HUES6 (cell line): Measurements from ENCODE around the gene COL27A1.

Source experiments
- H3K27ac ChIP-seq: 2 replicates; pipeline ENCODE4 v1.7.0; 2013; ENCODE audit warnings: low read depth, mild to moderate bottlenecking, low read length, inconsistent platforms
- H3K27me3 ChIP-seq: 2 replicates; pipeline ENCODE4 v1.6.1; 2013; ENCODE audit warnings: low read length; ENCODE audit not compliant: control insufficient read depth, insufficient read depth
- H3K36me3 ChIP-seq: 2 replicates; pipeline ENCODE4 v1.6.1; 2013; ENCODE audit warnings: low read length; ENCODE audit not compliant: control insufficient read depth, insufficient read depth
- H3K4me1 ChIP-seq: 2 replicates; pipeline ENCODE4 v1.6.1; 2013; ENCODE audit warnings: low read length; ENCODE audit not compliant: control insufficient read depth, insufficient read depth
- H3K4me3 ChIP-seq: 2 replicates; pipeline ENCODE4 v1.5.1; 2013; ENCODE audit warnings: low read depth, low read length
- H3K9ac ChIP-seq: one replicate; pipeline ENCODE4 v1.6.1; 2013; ENCODE audit warnings: mild to moderate bottlenecking, low read length
- H3K9me3 ChIP-seq: 2 replicates; pipeline ENCODE4 v1.6.1; 2013; ENCODE audit warnings: low read depth, low read length; ENCODE audit not compliant: control insufficient read depth, insufficient read depth

Gene COL27A1

DNA sequence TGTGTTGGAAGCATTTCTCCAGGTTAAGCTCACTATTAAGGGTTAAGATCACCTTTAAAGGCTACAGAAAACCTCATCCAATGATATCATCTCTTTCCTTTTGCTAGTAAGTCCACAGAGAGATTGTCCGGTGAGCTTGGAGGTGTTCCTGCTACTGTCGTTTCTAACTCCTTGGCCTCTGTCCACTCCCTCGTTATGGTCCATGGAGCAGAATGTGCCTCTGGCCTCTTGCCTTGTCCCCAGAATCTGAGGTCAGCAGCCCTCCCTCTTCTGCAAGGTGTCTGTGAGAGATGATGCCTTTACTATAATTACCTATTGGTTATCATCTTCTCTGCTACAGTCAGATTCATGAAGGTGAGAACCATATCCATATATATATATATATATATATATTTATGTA, 189.4 kb downstream of the COL27A1 start:
- no peak overlapping the region for H3K4me3 ChIP-seq
- H3K4me1 ChIP-seq, result peaks cover 17% of the 10 kb centered on the region
- no peaks in the 10 kb centered on the region for H3K9me3 ChIP-seq
- H3K27me3 ChIP-seq, result no peaks in the 10 kb centered on the region
- H3K36me3 ChIP-seq, result peaks cover 79% of the 10 kb centered on the region
- H3K9ac ChIP-seq, result no peak overlapping the region
- H3K27ac ChIP-seq, result no peak overlapping the region

- Histone ChIP-seq H3K9me3 (no peaks in the 10 kb centered on the region), H3K27me3 (no peaks in the 10 kb centered on the region), H3K27ac (no peak overlapping the region), H3K4me3 (no peak overlapping the region), H3K36me3 (peaks cover 82% of the 10 kb centered on the region), H3K9ac (no peak overlapping the region), H3K4me1 (peaks cover 19% of the 10 kb centered on the region)
Observed at GRCh38 chr9:114345493-114346065, 190.2 kb downstream of the COL27A1 start.

DNA sequence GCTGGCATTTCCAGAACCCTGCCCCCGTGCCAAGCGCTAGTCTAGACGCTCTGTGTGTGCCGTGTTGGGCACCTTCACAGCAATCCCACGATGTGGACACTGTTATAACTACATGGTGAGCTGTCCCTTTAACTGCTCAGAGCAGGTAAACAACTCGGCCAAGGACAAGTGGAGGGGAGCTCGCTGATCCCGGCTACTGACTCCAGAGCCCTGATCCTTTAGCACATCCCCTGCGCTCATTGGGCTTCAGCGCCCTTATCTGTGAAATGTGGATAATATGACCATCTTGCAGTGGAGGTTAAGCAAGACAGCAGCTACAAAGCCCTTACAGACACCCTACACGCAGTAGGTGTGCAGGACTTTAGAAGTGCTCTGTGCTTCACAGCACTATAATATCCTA, 190.8 kb downstream of the COL27A1 start:
- Histone ChIP-seq H3K36me3 (peaks cover 81% of the 10 kb centered on the region), H3K4me3 (no peak overlapping the region), H3K9ac (no peak overlapping the region), H3K27ac (no peak overlapping the region), H3K27me3 (no peaks in the 10 kb centered on the region), H3K4me1 (peaks cover 19% of the 10 kb centered on the region), H3K9me3 (no peaks in the 10 kb centered on the region)

GRCh38 chr9:114347675-114348074, 192.3 kb downstream of the COL27A1 start:
- Histone ChIP-seq H3K27me3 (no peaks in the 10 kb centered on the region), H3K4me1 (peaks cover 19% of the 10 kb centered on the region), H3K4me3 (no peak overlapping the region), H3K9me3 (no peaks in the 10 kb centered on the region), H3K36me3 (peaks cover 74% of the 10 kb centered on the region), H3K9ac (no peak overlapping the region), H3K27ac (no peak overlapping the region)

GRCh38 chr9:114348261-114348905, 193.0 kb downstream of the COL27A1 start:
- Histone ChIP-seq H3K27ac (no peak overlapping the region), H3K27me3 (no peaks in the 10 kb centered on the region), H3K4me3 (no peak overlapping the region), H3K9me3 (no peaks in the 10 kb centered on the region), H3K4me1 (peaks cover 19% of the 10 kb centered on the region), H3K9ac (peak overlapping the region; percentile 31), H3K36me3 (peaks cover 67% of the 10 kb centered on the region)

DNA sequence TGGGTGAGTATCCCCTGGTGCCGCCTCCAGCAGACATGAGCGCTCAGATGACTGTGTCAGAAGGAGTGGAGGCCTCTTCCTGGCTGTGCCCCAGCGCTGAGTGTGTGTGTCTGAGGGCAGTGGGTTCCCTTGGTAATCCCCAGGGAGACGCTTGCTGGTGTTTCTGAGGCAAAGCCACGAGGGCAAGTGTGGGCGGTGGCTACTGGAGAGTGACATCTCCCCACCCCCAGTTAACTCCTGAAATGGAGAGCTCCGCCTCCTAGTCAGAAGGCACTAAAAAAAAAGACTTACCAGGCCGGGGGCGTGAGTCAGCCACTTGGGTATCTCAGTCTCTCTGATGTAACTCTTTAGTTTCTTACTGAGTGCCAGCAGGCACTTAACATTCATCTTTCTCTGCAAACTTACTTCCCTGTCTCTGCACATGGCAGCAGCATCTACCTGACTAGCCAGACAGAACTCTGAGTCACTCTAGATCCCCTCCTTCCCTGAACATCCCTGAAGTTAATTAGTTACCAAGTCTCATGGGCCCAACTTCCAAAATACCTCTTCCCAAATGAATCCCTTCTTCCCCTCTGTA, 193.7 kb downstream of the COL27A1 start:
- Histone ChIP-seq H3K4me3 (no peak overlapping the region), H3K9me3 (no peaks in the 10 kb centered on the region), H3K27ac (peak overlapping the region; percentile 78; the same call in 1 of the 2 replicates), H3K36me3 (peaks cover 65% of the 10 kb centered on the region), H3K27me3 (no peaks in the 10 kb centered on the region), H3K9ac (peak overlapping the region; percentile 41), H3K4me1 (peaks cover 19% of the 10 kb centered on the region)

DNA sequence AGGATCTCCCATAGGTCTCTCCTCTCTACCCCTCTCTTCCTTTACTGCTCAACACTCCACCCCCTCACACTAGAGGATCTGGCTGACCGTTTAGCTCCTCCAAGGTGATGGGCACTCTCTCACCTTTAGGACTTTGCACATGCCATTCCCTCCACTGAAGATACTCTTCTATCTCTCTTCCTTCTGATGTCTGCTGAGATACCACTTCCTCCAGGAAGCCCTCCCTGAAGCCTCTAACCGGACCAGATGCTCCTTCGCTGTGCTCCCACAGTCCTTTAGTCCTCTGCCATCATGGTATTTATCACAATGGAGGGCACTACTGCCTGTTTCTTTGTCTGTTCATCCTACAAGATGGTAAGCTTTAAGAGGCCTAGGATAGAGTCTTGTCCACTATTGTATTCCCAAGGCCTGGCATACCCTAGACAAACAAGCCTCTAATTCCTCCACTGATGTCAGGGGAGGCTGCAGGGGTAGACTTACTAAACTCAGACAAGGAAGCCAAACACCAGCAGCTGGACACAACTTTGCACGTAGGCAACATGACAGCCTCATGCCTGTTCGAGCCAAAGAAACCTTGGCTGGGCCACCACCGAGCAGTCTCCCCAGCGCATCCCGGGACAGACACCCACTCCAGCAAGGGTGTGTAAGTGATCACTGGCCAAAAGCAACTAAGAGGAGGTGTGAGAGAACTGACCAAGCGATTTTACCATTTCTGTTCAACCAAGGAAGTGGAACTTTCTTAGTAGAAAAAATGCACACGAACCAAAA, 194.6 kb downstream of the COL27A1 start:
- H3K9me3 ChIP-seq, result no peaks in the 10 kb centered on the region
- no peak overlapping the region for H3K4me3 ChIP-seq
- peaks cover 19% of the 10 kb centered on the region for H3K4me1 ChIP-seq
- H3K36me3 ChIP-seq, result peaks cover 57% of the 10 kb centered on the region
- H3K27me3 ChIP-seq, result no peaks in the 10 kb centered on the region
- peak overlapping the region; percentile 78; the same call in 1 of the 2 replicates for H3K27ac ChIP-seq
- peak overlapping the region; percentile 41 for H3K9ac ChIP-seq

DNA sequence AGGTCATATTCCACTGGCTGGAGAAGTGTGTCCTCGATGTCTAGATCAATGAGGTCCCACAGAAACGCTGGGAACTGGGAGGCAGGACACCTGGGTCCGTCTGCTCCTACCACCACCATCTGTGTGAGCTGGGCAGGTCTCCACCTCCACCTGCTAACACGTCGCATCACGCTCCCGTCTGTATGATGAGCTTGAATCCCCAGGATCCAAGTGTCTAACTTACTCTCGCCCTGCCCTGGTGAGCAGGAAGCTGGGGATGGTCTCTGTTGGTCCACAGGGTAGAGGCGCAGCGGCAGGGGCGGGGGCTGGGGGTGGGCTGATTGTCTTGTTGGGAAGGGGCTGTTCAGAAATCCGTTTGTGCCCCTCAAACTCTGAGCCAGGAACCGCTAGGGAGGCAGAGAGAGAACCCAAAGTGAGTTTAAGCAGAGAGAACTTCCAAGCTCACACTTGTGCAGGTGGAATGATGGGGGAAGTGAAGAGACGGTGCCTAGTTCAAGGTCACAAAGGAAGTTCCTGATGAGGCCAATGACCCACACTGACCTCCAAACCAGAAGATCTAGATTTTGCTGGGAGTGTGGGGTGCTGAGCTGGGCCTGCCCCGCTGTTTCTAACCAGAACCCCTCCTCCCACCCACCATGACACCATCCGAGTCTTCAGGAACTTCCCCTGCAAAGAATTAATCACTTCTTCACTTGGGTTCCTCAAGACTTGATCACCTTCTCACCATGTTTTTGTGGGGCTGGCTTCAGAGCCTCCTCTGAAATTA, 195.5 kb downstream of the COL27A1 start:
- H3K9ac ChIP-seq, result no peak overlapping the region
- no peaks in the 10 kb centered on the region for H3K27me3 ChIP-seq
- H3K36me3 ChIP-seq, result peaks cover 55% of the 10 kb centered on the region
- H3K27ac ChIP-seq, result no peak overlapping the region
- H3K4me1 ChIP-seq, result peaks cover 19% of the 10 kb centered on the region
- no peak overlapping the region for H3K4me3 ChIP-seq
- H3K9me3 ChIP-seq, result no peaks in the 10 kb centered on the region

GRCh38 chr9:114351932-114352331, 196.6 kb downstream of the COL27A1 start:
- H3K4me1 ChIP-seq, result peaks cover 19% of the 10 kb centered on the region
- no peak overlapping the region for H3K4me3 ChIP-seq
- no peak overlapping the region for H3K27ac ChIP-seq
- H3K9ac ChIP-seq, result no peak overlapping the region
- no peaks in the 10 kb centered on the region for H3K27me3 ChIP-seq
- no peaks in the 10 kb centered on the region for H3K9me3 ChIP-seq
- peaks cover 55% of the 10 kb centered on the region for H3K36me3 ChIP-seq

- no peaks in the 10 kb centered on the region for H3K4me1 ChIP-seq
- no peak overlapping the region for H3K4me3 ChIP-seq
- no peak overlapping the region for H3K9ac ChIP-seq
- no peaks in the 10 kb centered on the region for H3K9me3 ChIP-seq
- H3K27me3 ChIP-seq, result no peaks in the 10 kb centered on the region
- H3K27ac ChIP-seq, result no peak overlapping the region
- peaks cover 63% of the 10 kb centered on the region for H3K36me3 ChIP-seq
Observed at GRCh38 chr9:114355821-114356220, 200.5 kb downstream of the COL27A1 start.
